IPS DF 4.7 (cell line): Measurements from ENCODE around the gene RBM18.

Experiments
- DNase-seq: peaks from one replicate; pipeline ENCODE4 v3.0.0-alpha.2; 2013; ENCODE audit warnings: low spot score; ENCODE audit errors: extremely low read depth

The RBM18 gene

DNA sequence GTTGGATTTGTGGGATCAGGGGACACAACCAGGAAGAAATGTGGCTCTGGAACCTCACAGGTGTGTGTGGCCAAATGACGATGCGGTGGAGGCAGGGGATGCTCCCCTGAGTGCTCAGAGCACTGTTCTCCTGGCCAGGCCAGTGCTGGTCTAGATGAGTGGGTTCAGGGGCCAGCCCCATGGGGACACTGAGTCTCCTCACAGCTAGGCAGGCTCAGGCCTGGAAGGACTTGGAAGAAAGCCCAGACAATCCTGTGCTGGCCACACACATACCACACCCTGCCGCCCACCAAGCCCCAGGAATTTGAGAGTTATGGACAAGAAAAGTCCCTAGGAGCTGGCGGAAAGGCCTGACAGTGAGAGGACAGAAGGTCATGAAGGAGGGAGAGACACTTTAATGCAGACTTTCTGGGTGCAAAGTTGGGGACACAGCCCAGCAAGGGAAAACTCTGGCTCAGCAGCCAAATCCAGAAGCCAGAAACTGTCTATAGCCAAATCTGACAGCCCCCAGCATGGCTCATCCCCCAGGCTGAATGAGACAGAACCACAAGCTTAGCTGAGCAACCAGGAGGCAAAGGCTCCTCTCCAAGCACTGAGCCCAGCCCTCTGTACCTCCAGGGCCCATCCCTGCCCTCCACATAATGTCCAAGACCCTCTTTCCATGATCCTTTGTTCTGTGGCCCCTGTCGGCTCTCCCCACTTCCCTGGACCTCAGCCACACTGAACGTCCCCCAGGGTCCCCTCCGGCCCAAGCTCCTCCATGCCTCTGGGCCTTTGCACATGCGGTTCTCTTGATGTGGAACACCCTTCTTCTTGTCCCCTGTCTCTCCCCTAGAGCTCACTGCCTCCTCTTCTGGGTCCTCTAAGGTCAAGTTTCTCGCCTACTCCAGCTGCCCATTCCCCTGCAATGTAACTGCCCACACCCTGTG lies 58.3 kb downstream of the RBM18 start:
- DNase-seq, result no peak

DNA sequence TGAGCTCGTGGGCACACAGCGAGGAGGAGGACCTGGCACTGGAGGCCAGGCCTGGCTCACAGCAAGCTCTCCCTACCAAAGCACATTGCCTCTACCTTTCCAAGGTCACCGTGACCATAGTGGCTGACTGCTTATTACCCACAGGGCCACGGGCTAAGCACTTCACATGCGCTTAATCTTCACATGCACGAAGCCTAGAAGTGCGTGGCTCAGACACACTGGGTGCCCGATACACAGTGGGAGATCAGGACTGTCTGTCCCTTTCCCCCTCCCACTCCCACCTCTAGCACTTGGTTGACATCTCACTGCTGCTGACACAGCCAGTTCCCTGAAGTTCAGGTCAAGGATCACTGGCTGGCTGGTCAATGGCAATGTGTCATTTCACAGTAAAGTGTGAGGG lies 59.5 kb downstream of the RBM18 start:
- no peak for DNase-seq

DNA sequence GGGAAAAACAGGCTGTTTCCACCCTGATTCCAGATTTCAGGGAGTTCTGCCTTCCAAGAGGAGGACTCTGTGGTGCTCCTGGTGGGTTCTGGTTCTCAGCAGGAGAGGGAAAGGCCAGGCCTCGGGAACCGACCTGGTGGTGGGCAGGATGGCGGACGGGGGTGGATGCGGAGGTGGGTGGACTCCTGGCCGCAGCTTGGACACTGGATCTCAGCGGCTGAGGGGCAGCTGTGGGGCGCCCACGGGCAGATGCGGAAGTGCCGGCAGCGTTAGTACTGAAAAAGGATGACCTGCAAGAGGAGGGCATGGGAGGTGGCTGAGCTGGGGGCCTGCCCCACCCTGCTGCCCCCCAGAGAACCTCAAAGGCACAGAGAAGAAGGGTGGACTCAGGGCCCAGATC lies 60.1 kb downstream of the RBM18 start:
- no peak for DNase-seq

DNA sequence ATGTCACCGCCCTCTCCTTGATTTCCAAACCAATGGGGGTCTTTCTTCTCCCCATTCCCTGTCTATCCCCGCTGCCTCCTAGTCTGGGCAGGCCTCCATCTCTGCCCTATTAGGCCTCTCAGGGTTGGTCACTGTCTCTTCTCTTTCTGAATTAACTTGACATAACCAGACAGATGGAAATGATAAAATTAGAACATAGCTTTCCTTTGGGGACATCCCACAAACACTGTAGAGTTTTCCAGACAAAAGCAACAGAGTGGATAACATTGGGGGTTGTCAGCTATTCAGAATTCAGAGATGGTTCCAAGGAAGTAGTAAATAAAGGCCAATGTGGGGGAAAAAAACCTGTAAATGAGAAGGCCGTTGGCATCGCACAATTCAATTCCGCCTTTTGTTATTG lies 60.6 kb downstream of the RBM18 start:
- DNase-seq, result no peak

DNA sequence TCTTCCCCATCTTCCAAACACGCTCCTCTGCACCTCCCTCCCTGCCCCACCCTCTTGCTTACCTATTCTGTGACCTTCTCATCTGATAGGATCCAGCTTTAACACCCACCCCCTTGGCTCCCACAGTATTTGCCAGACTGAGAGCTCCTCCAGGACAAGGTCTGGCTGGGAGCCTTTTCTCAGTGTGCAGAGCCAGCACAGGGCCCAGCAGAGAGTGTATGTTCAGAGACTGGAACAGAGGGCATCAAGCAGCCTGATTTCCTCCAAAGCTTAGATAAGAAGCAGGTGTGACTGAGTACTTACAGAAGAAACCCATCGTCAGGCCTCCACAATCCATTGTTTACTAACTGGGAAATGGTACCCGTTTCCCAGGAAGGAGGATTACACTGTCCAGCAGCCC lies 62.5 kb downstream of the RBM18 start:
- DNase-seq, result no peak

DNA sequence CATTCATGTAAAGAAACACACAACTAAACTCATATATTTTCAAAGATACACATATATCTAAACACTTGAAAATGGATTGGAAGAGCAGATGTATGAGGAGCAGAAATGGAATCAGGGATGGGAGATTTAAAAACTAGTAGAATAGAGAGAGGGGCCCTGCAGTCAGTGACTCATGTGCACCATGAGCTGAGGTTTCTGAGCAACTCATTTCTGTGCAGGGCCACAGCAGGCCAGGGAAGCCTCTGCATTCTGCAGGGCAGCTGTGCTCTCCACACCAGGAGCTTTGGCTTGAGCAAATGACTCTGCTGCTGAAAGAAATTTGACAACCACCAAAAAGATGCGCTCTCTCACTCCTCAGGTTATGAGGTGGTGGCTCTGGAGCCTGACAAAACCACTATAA lies 63.0 kb downstream of the RBM18 start:
- DNase-seq, result no peak

DNA sequence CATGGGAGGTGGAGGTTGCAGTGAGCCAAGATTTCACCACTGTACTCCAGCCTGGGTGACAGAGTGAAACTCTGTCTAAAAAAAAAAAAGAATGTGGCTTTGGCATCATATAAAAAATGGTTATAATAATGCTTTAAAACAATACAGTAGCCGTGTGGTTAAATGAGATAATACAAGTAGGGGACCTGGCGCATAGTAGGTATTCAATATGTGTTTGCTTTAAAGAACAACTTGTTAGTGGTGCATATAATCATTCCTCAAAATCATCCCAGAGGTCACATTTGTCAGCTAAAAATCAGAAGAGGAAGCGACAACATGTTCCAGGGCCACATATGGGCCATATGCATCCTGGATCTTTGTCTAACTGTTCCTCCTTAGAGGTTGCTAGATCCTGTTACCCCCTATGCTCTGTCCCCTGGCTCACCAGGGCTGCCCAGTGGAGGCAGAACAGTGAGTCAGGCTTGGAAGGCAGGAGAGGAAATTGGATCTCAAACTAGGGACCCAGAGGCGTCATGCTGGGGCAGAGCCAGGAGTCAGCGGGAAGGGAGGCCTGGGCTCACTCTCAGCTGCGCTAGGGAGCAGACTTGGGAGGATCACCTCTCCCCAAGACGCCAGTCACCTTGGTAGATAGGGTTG lies 63.6 kb downstream of the RBM18 start:
- DNase-seq, result no peak

DNA sequence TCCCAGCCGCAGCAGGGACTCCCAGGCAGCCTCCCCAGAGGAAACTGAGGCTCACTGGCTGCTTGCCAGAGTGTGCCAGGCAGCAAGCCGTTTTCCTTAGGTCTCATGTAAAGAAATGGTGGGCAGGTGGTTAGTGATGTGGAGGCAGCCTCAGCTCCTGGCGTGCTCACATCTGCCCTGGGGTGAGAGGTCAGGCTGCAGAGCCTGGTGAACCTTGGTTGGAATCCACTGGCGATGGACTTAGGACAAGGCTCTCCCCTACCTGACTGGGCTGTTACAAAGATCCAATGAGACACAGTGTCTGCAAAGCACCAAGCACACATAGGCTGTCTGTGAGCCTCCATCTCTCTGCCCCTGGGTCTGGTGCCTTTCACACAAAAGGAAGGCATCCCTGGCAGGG lies 66.8 kb downstream of the RBM18 start:
- no peak for DNase-seq

DNA sequence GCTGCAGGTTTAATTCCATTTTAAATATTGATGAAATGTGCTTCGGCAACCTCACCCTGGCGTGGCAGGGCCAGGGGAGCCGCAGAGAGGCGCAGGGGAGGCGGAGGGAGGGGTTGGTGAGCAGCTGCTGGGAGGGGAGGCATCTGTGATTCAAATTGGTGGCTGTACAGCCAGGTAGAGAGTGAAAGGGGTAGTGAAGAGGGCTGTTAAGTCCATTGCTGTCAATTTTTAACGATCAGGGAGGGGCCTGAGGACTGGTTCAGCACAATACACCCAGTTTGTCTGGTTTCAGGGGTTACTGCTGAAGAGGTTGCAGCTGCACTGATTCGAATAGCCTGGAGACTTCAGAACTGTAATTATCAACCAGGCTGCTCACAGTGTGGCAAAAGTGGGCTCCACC lies 67.2 kb downstream of the RBM18 start:
- no peak for DNase-seq

DNA sequence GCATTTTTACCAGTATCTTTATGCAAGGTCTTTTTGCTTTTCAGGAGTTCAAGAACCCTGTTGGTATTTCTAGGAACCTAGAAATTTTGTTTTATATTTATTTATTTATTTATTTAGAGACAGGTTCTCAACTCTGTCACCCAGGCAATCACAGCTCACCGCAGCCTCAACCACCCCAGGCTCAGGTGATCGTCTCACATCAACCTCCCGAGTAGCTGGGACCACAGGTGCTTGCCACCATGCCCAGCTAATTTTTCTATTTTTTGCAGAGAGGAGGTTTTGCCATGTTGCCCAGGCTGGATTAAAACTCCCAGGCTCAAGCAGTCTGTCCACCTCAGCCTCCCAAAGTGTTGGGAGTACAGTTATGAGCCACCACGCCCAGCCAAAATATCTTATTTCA lies 68.8 kb downstream of the RBM18 start:
- no peak for DNase-seq

DNA sequence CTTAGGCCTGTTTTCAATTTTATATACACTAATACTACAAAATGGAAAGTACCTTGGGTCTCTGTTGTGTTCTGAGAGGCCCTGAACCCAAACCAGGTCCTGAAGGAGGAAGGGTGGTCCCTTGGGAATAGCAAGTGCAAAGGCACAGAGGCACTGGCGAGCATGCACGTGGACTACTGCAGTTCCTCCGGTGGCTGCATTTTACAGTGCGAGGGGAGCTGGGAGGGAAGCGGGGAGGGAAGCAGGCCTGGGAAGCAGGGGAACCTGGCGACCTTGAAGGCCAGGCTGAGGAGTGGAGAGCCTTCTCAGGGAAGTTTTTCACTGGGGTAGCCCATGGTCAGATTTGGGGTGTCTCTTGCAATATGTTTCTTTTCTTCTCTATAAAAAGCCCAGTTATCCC lies 71.0 kb downstream of the RBM18 start:
- DNase-seq, result no peak

DNA sequence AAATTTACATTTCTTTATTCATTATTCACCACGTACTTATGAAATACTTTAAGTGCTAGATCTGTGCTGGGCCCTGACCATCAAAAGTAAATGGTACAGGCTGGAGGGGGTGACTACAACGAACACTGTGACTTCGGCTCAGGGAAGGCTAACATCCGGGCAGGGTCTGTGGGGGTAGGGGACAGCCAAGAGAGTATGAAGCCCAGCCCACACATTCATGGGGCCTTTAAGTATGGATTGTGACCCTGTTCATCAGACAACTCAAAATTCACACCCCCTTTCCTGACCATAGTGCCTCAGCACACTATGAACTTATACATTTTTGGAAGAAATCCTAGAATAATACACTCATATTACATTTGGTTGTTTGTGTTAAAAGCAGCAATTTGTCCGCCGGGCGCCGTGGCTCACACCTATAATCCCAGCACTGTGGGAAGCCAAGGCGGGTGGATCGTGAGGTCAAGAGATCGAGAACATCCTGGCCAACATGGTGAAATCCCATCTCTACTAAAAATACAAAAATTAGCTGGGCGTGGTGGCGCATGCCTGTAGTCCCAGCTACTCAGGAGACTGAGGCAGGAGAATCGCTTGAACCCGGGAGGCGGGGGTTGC lies 71.6 kb downstream of the RBM18 start:
- DNase-seq, result no peak

DNA sequence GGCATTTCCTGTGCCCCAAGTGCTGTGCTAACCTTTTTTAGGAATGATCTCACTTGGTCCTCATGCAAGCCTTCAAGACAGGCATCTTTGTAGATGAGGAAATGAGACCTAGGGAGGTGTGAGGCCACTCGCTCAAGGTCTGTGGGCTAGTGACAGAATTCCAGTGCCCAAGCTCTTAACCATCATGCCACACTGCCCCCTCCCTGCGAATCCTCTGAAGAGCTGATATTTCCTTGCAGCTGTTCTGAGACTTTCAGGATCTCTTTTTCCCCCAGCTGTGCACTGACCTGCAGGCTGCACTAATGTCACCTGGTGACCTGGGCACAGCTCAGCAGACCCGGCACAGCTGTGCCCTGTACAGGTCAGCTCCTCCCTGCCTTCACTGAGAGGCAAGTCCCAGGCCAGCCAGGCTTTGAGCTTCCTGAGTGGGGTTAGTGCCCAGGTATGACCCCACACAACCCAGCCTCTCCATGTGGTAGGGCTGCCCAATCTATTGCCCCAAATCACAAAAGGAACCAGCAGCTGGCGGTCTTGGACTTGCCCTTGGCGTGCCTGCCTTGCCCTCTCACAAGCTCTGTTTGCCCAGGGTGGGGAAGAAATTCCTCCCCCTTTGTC lies 72.3 kb downstream of the RBM18 start:
- DNase-seq, result no peak

DNA sequence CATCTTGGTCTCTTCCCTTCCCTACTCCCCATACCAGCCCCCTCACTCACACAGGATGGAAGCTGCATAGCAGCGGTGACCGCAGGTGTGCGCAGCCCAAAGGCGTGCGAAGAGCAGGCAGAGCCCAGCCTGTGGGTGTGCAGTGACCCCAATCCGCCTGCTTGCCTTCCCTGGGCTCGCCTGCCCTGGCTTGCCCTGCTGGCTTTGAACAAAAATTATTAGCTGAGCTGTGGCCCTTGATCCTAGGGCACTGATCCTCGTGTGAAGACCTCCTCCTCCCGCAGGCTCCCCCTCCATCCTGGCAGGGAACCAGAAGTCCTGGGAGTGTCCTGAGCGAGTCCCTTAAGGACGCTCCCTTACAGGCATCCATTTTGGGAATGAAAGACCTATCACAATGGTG lies 73.1 kb downstream of the RBM18 start:
- no peak for DNase-seq

DNA sequence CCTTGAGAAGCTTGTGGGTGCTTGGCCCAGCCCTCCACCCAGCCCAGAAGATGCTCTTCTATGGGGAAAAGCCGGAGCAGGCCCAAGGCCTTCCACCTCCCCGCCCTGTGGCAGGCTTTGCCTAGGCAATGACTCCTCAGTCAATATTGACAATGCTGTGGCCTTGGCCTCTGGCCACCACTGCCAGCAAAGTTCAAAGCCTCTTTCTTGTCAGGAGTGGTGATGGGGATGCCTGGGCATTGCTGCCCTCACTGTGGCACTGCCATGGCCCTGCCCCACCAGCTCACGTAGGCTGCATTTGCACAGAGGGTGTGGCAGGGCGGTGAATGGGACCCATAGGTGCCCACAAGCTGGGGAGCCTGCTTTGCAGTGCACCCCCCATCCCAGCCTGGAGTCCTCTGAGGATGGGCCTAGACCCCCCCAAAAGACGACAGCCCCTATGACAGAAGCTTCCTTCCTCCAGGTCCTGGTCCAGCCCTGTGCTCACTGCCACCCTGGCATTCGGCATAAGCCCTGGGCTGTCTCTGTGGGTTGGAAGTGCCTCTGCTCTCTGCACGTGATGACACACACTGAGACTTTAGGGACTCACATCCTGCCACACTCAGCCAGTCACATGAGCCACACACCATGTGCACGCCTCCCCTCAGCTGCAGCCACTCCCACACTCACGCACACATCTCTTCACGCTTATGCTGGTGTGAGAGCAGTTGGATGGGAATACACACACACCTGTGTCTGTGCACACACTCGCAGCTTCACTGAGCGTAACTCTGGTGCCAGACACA lies 73.9 kb downstream of the RBM18 start:
- DNase-seq, result no peak

DNA sequence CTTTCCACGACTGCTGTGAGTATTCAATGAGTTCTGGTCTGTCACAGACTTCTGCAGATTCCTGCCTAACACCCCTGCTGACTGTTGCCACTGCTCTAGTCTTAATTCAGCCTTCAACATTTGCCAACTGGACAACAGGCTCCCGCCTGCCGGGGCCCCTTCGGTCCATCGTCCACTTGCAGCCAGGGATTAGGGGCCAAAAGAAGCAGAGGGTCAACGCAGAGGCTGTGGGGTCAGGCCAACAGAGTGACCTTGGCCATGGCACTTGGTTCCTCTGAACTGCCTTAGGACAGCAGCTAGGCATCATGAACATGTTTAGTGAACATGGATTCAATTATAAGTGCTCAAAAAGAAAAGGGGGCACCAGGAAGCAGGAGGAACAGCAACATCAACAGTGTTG lies 76.3 kb downstream of the RBM18 start:
- no peak for DNase-seq
